Osteoblast (primary cell): ENCODE results near the gene RPL36. TPM values are rescaled to one million over a fixed set of nuclear protein-coding genes. Genes with fewer than 3 reads are reported as not detected.

Experiments
- DNase-seq: peaks from one replicate; pipeline ENCODE4 v3.0.0; 2011; ENCODE audit warnings: low spot score, mixed read lengths; ENCODE audit not compliant: insufficient read length; ENCODE audit errors: missing footprints
- H2AFZ ChIP-seq: 2 replicates; pipeline ENCODE4 v1.6.0; 2011; ENCODE audit warnings: mild to moderate bottlenecking, low read length
- H3K27ac ChIP-seq: 2 replicates; pipeline ENCODE4 v1.5.1; 2011; ENCODE audit warnings: mild to moderate bottlenecking, low read depth, low read length, moderate library complexity
- H3K27me3 ChIP-seq: 2 replicates; pipeline ENCODE4 v1.6.0; 2012; ENCODE audit warnings: mild to moderate bottlenecking, control low read depth, inconsistent platforms, low read length, moderate library complexity; ENCODE audit not compliant: insufficient read depth
- H3K36me3 ChIP-seq: 2 replicates; pipeline ENCODE4 v1.5.1; 2011; ENCODE audit warnings: mild to moderate bottlenecking, low read length, control low read depth, moderate library complexity; ENCODE audit not compliant: insufficient read depth
- H3K4me1 ChIP-seq: 2 replicates; pipeline ENCODE4 v1.5.1; 2011; ENCODE audit warnings: mild to moderate bottlenecking, low read length, control low read depth, moderate library complexity; ENCODE audit not compliant: insufficient read depth
- H3K4me2 ChIP-seq: 2 replicates; pipeline ENCODE4 v1.6.0; 2011; ENCODE audit warnings: mild to moderate bottlenecking, low read length; ENCODE audit not compliant: insufficient read depth
- H3K4me3 ChIP-seq: fragments of 200-600 bp; sonication (generic); 3 replicates; pipeline ENCODE4 v1.5.1; 2012; ENCODE audit warnings: mild to moderate bottlenecking, low read length, inconsistent platforms; ENCODE audit not compliant: insufficient read depth
- H3K79me2 ChIP-seq: 2 replicates; pipeline ENCODE4 v1.6.0; 2012; ENCODE audit warnings: mild to moderate bottlenecking, low read length, control low read depth, inconsistent platforms; ENCODE audit not compliant: insufficient read depth
- H3K9me3 ChIP-seq: 2 replicates; pipeline ENCODE4 v1.5.1; 2011; ENCODE audit warnings: low read depth, low read length, control low read depth
- H4K20me1 ChIP-seq: 2 replicates; pipeline ENCODE4 v1.6.0; 2012; ENCODE audit warnings: mild to moderate bottlenecking, low read length, control low read depth; ENCODE audit not compliant: insufficient read depth
- total RNA-seq: library from RNA; depleted of rRNA; stranded (reverse); fragments of >200 nt; gene quantifications from 2 replicates; pipeline ENCODE4 v1.2.3, GENCODE V29; 2012
- TF ChIP-seq, protein P1 (sequence below): IDR thresholded peaks from 2 replicates; pipeline ENCODE4 v1.5.1; 2011; ENCODE audit warnings: mild to moderate bottlenecking, low read depth, low read length, moderate library complexity; ENCODE audit errors: extremely low read depth

Gene RPL36
- total RNA-seq, 1 donor: 228 TPM

DNA sequence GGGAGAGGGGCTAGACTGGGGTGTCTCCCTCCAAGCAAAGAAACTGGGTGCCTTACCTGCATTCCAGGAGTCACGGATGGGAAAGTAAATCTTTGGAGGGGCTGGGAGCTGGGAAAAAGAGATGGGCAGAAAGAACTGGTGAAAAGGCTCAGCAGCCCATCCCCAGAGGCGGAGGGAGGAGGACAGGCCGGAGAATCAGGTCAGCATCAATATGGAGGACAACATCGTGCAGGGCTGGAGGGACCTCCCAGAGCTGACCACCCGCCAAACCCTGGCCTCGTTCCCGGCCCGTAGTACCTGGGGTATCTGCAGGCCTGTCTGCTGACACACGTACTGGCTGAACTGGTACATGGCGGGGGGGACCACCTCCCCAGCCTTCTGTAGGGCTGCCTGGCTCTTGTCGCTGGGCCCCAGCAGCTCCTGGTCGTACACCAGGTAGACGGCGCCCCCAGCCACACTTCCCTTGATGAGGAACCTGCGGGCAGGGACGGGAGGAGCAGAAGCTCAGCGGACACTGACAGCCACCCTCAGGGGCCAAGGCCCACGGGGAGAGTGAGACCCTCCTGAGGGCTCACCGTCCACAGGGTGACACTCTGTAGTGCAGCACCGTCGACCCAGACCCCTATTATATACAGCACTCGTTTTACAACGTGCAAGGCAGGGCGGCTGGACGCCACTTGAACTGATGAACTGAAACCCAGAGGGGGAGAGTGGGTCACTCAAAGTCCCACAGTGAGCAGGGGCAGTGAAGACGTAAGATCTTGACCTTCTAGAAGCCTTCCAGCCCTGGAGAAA lies 10.6 kb upstream of the RPL36 start:
- H3K27me3 ChIP-seq: no peaks in the 10 kb centered on the region
- peak; percentile 87 for DNase-seq
- peak overlapping the region; percentile 87 for H2AFZ ChIP-seq
- H4K20me1 ChIP-seq: no peaks in the 10 kb centered on the region
- peak overlapping the region; percentile 99 for H3K4me3 ChIP-seq
- H3K4me2 ChIP-seq: peak overlapping the region; percentile 90
- H3K9me3 ChIP-seq: no peaks in the 10 kb centered on the region
- peaks cover 12% of the 10 kb centered on the region for H3K4me1 ChIP-seq
- H3K36me3 ChIP-seq: no peaks in the 10 kb centered on the region
- peaks cover 12% of the 10 kb centered on the region for H3K79me2 ChIP-seq
- TF ChIP-seq, protein P1, sequence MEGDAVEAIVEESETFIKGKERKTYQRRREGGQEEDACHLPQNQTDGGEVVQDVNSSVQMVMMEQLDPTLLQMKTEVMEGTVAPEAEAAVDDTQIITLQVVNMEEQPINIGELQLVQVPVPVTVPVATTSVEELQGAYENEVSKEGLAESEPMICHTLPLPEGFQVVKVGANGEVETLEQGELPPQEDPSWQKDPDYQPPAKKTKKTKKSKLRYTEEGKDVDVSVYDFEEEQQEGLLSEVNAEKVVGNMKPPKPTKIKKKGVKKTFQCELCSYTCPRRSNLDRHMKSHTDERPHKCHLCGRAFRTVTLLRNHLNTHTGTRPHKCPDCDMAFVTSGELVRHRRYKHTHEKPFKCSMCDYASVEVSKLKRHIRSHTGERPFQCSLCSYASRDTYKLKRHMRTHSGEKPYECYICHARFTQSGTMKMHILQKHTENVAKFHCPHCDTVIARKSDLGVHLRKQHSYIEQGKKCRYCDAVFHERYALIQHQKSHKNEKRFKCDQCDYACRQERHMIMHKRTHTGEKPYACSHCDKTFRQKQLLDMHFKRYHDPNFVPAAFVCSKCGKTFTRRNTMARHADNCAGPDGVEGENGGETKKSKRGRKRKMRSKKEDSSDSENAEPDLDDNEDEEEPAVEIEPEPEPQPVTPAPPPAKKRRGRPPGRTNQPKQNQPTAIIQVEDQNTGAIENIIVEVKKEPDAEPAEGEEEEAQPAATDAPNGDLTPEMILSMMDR: no peak
- H3K27ac ChIP-seq: peak overlapping the region; percentile 92

DNA sequence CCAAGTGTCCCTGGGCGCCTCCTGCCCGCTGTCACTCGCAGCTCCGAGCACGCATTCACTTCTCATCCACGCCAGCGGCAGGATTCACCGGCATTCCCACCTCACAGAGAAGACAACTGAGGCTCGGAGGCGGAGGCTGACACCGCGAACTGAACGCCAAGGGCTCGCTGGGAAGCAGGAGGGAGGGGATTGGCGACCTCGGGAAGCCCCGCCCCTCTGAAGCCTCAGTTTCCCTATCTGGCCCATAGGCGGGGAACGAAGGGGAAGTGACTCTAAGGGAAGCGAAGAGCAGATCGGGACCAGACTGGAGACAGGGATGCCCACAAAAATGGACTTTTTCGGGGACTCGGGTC lies 10.0 kb upstream of the RPL36 start:
- Histone ChIP-seq H3K79me2 (peaks cover 12% of the 10 kb centered on the region), H3K4me3 (peak overlapping the region; percentile 99), H2AFZ (peak overlapping the region; percentile 87), H4K20me1 (no peaks in the 10 kb centered on the region), H3K4me2 (peak overlapping the region; percentile 90), H3K4me1 (peaks cover 12% of the 10 kb centered on the region), H3K27ac (peak overlapping the region; percentile 92), H3K27me3 (no peaks in the 10 kb centered on the region), H3K9me3 (no peaks in the 10 kb centered on the region), H3K36me3 (no peaks in the 10 kb centered on the region)
- DNase-seq: no peak
- TF ChIP-seq, protein P1: no peak

DNA sequence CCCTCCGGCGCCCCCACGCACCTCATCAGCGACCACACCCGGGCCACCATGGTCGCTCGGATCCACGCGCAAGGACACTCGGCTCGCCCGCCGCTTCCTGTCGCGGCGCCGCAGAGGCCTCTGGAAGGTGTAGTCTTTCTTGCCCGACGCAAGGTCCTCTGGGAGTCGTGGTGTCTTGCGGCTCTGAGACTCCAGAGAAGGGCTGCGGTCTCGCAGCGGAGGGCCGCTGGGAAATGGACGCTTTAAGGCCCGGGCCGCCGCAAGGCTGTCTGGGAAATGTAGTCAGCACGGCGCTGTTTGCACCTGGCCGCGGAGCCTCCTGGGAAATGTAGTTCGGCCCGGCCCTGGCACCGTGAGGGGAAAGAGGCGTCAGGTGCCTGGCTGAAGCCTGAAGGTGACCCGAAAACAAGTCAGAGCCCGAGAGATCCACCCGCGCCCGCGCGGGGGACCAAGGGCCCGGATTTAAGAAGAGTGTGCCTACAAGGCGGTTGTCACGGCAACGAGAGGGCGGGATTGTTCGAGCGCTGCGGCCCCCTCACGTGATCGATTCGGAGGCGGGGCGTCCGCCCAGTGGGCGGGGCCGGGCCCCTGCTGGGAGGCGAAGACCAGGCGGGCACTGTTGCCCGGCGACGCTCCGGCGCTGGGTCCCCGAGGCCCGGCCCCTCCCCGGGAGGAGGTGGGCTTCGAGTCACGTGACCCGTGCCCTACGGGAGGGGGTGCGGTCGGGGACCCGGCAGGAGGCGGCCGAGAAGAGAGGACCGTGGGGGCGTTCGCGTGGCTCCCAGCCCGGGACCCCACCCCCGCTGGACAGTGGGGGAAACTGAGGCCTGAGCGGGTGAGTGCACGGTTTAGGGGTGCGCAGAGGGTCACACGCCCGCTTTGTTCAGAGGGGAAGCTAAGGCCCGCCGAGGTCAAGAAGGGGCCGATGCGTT lies 9.4 kb upstream of the RPL36 start, which contains the start of the genes HSD11B1L and MICOS13:
Gene HSD11B1L, plus strand, starts transcription at position 591 of the 932 bp plus-strand sequence. CDS start 3,806 bp downstream, outside the sequence.
Gene MICOS13, minus strand, starts transcription at position 80 of the 932 bp plus-strand sequence. Its CDS starts 30 bp downstream, at position 50.
- H3K4me2 ChIP-seq: peak within 1 kb of the TSS; percentile 90
- peak within 1 kb of the TSS; percentile 99 for H3K4me3 ChIP-seq
- H4K20me1 ChIP-seq: no peaks in the 10 kb centered on the region
- H3K4me1 ChIP-seq: peaks cover 12% of the 10 kb centered on the region
- H2AFZ ChIP-seq: peak within 1 kb of the TSS; percentile 91
- TF ChIP-seq, protein P1: no peak
- DNase-seq: peak; percentile 99
- peak within 1 kb of the TSS; percentile 92 for H3K27ac ChIP-seq
- H3K79me2 ChIP-seq: peaks cover 12% of the 10 kb centered on the region
- H3K27me3 ChIP-seq: no peaks in the 10 kb centered on the region
- H3K9me3 ChIP-seq: no peaks in the 10 kb centered on the region
- H3K36me3 ChIP-seq: no peaks in the 10 kb centered on the region
